ENCODE results near the gene RPS3.

- TF ChIP-seq CTCF (conservative IDR thresholded peaks at IDR 0.05; ENCODE audit: low read depth, low read length) (no peak), EZH2 (IDR thresholded peaks at IDR 0.05; ENCODE audit: borderline replicate concordance, low read depth, low read length, poor library complexity, severe bottlenecking) (no peak)
These were observed 54.8 kb downstream of the RPS3 start for GRCh38 chr11:75453916-75454655.
